ENCODE data around the gene CNPPD1.

CNPPD1 gene

DNA sequence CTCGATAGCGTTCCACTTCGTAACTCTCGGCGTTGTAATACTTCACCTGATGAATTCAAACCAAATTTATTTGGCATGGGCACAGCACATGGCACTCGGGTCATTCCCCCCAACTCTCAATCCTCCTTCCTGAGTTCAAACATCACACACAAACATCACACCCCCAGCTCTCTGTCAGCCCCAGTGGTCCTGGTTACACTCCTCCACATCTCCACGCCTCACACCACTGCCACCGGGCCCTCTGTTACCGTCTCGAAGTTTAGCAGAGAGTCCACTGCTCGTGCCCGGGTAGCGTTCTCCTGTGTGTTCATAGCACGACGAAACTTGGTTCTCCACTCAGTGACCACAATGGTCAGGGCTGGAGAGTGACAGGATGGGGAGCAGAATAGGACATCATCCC lies 37.4 kb upstream of the CNPPD1 start:
- TF ChIP-seq, protein P1, sequence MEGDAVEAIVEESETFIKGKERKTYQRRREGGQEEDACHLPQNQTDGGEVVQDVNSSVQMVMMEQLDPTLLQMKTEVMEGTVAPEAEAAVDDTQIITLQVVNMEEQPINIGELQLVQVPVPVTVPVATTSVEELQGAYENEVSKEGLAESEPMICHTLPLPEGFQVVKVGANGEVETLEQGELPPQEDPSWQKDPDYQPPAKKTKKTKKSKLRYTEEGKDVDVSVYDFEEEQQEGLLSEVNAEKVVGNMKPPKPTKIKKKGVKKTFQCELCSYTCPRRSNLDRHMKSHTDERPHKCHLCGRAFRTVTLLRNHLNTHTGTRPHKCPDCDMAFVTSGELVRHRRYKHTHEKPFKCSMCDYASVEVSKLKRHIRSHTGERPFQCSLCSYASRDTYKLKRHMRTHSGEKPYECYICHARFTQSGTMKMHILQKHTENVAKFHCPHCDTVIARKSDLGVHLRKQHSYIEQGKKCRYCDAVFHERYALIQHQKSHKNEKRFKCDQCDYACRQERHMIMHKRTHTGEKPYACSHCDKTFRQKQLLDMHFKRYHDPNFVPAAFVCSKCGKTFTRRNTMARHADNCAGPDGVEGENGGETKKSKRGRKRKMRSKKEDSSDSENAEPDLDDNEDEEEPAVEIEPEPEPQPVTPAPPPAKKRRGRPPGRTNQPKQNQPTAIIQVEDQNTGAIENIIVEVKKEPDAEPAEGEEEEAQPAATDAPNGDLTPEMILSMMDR (IDR thresholded peaks at IDR 0.05; ENCODE audit: extremely low read depth, insufficient read depth, missing control alignments) = no peak
- in situ Hi-C loops (cut with MboI; ENCODE audit: low pct_unique_long_range_greater_than_20kb, low sequenced_read_pairs, unreplicated experiment) = no loop called here
- no peak for DNase-seq (ENCODE audit: low spot score)

DNA sequence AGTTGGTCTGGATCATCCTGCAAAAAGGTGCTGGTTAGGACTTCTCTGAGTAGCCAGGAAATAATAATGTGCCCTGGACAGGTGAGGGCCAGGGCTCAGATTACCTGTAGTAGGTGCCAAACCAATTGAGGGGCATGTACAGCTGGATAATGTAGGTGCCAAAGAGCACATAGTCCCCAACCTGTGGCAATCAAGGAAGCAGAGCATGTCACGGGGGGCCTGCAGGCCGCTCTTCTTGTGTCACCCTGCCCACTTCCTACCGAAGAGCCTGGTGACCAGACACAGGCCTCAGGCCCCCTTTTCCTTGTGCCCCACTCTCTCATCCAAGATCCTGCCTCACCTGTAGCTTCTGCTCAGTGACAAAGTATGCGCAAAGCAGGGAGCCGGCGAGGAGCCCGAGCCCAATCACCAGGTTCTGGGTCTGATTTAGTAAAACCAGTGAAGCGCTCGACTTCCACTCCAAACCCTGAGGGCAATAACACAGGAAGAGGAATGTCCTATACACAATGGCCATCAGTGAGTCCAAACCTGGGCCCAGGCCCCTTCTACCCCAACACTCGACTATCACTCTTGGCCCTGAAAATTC lies 36.9 kb upstream of the CNPPD1 start:
- DNase-seq (ENCODE audit: low spot score) = no peak
- TF ChIP-seq, protein P1 (IDR thresholded peaks at IDR 0.05; ENCODE audit: extremely low read depth, insufficient read depth, missing control alignments) = no peak
- in situ Hi-C loops (cut with MboI; ENCODE audit: low pct_unique_long_range_greater_than_20kb, low sequenced_read_pairs, unreplicated experiment) = no loop called here

DNA sequence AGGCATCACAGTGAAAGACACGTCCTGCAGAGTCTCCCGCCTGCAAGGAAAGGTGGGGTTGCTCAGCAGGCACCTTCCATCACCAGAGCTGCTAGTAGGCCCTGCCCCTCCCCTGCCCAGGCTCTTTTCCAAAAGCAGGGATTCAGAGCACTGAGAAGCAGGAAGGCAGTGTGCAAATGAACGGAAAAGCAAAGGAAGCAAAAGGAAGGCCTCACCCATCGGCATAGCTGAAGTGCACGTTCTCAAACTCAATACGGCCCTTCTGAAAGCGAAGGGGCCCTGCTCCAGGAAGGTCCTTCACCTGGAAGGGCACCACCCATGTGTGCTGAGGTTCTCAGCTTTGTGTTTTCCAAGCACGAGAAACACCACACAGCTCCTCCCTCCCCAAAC lies 36.3 kb upstream of the CNPPD1 start:
- DNase-seq (ENCODE audit: low spot score) = no peak
- in situ Hi-C loops (cut with MboI; ENCODE audit: low pct_unique_long_range_greater_than_20kb, low sequenced_read_pairs, unreplicated experiment) = no loop called here
- TF ChIP-seq, protein P1 (IDR thresholded peaks at IDR 0.05; ENCODE audit: extremely low read depth, insufficient read depth, missing control alignments) = no peak

DNA sequence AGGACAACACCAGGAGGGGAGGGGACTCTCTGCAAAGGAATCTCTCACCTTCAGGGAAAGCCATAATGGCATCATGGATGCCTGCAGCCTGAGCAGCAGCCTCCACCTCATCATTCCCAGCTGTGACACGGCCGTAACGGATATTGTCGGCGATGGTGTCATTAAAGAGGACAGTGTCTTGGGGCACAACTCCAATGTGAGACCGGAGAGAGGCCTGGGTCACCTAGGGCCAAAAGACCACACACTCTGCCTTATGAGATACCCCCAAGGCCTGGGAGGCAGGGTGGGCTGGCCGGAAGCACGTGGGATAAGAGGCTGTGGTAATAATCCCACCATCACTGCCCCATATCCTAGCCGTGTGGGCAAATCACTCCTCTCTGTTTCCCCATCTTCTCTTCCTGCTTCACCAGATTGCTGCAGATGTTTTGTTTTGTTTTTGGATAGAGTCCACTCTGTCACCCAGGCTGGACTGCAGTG lies 34.2 kb upstream of the CNPPD1 start:
- in situ Hi-C loops (cut with MboI; ENCODE audit: low pct_unique_long_range_greater_than_20kb, low sequenced_read_pairs, unreplicated experiment) = no loop called here
- DNase-seq (ENCODE audit: low spot score) = no peak
- TF ChIP-seq, protein P1 (IDR thresholded peaks at IDR 0.05; ENCODE audit: extremely low read depth, insufficient read depth, missing control alignments) = no peak

DNA sequence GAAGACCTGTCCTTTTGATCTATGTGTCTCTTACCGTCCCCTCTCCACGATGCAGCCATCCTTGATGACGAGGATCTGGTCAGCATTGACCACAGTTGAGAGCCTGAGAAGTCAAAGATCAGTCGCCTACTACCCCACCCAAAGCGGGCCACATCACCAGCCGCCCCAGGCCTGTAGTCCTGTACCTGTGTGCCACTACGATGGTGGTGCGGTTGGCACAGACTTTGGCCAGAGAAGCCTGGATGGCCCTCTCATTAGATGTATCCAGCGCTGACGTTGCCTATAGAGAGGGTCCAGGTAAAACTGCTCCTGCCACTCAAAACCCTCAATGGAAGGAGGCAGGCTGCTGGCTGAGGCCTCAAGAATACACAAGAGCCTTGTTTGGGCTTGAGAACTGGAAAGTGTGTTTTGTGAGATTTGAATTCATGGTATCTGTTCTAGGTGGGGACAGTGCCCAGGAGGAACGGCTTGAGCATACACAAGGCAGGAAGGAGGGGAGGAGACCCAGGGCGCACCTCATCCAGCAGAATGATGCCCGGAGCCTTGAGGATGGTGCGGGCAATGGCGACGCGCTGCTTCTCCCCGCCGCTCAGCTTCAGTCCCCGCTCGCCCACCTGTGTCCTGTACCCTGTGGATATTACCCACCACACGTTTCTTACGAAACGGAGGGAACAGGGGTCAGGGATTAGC lies 33.6 kb upstream of the CNPPD1 start:
- TF ChIP-seq, protein P1 (IDR thresholded peaks at IDR 0.05; ENCODE audit: extremely low read depth, insufficient read depth, missing control alignments) = no peak
- DNase-seq (ENCODE audit: low spot score) = no peak
- in situ Hi-C loops (cut with MboI; ENCODE audit: low pct_unique_long_range_greater_than_20kb, low sequenced_read_pairs, unreplicated experiment) = no loop called here

DNA sequence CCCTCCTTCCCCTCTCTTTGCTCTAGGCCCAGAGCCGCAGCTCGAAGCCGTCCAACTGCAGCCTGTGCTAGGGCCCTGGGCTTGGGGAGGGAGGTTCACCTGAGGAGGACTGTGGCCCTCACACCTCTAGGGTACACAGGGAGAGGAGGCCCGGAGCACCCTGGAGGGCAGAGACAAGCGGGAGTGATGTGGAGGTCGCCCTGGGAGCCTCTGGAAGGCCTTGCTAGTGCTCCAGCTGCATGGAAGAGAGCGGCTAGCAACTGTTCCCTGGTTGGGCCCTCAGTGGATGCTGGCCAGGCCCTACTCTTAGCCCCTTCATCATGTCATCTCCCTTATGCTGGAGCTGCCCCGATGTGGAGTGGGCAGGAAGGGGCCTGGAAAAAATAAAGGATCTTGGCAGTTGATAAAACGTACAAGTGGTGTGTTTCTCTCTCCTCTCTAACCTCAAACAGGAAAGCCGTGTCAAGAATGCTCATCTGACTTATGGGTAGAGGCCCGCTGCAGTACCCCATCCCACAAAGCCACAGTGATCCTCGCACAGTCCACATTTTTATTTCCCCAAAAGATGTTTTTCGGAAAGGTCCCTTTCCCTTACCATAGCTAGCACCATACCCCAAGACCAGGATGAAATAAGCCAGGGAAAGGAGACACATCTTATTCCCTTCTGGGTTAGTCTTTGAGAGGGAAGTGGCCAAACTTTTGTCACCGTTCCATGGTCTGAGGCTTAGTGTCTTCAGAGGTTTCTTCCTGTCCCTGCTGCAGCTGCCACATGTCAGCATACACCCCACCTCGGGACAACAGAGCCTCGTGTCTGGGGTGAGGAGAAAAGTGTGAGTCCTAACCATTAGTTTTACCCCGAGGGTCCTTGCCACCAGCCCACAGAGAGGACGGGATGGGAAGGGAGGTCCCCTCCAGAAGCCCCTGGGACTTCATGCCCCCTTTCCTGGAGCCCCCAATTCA lies 32.8 kb upstream of the CNPPD1 start:
- DNase-seq (ENCODE audit: low spot score) = no peak
- in situ Hi-C loops (cut with MboI; ENCODE audit: low pct_unique_long_range_greater_than_20kb, low sequenced_read_pairs, unreplicated experiment) = loop anchor here (5.0 kb wide), 1 partner anchor 37 kb away; the partner anchor contains the start of gene SLC23A3
- TF ChIP-seq, protein P1 (IDR thresholded peaks at IDR 0.05; ENCODE audit: extremely low read depth, insufficient read depth, missing control alignments) = no peak
